HG03135 (cell line): ENCODE results near the gene ADAMTS13.

Source experiments
- ATAC-seq: cut with Tn5 transposase; IDR thresholded peaks from one replicate; pipeline ENCODE4 v1.9.1; 2021; ENCODE audit warnings: mild to moderate bottlenecking, moderate library complexity; ENCODE audit not compliant: unreplicated experiment

ADAMTS13 gene

DNA sequence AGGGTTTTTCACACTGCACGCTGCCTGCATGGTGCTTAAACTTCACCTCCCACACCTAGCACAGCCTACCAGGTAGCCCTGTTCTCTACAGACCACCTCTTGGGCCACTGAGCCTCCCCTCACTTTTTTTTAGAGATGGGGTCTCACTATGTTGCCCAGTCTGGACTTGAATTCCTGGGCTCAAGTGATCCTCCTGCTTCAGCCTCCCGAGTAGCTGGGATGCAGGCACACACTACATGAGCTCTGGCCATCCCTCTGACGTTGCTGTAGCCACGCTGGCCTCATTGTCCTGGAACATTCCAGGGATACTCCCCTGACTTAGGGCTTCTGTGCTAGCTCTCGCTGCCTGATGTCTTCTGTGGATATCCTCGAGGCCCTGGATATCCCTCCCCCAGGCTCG is 30.4 kb downstream of the ADAMTS13 start:
- no peak for ATAC-seq

- no peak for ATAC-seq
Measured at GRCh38 chr9:133453651-133454050, 31.5 kb downstream of the ADAMTS13 start.

DNA sequence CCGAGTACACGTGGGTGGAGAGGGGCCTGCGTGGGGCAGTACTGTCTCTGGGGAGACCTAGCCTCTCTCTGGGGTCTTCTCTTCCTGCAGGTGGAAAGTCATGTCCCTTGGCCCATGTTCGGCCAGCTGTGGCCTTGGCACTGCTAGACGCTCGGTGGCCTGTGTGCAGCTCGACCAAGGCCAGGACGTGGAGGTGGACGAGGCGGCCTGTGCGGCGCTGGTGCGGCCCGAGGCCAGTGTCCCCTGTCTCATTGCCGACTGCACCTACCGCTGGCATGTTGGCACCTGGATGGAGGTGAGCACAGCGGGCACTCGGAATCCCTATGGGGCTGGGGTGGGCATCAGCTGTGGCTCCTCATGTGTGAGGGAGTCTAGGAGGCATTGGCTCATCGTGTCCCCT is 32.2 kb downstream of the ADAMTS13 start:
- no peak for ATAC-seq

DNA sequence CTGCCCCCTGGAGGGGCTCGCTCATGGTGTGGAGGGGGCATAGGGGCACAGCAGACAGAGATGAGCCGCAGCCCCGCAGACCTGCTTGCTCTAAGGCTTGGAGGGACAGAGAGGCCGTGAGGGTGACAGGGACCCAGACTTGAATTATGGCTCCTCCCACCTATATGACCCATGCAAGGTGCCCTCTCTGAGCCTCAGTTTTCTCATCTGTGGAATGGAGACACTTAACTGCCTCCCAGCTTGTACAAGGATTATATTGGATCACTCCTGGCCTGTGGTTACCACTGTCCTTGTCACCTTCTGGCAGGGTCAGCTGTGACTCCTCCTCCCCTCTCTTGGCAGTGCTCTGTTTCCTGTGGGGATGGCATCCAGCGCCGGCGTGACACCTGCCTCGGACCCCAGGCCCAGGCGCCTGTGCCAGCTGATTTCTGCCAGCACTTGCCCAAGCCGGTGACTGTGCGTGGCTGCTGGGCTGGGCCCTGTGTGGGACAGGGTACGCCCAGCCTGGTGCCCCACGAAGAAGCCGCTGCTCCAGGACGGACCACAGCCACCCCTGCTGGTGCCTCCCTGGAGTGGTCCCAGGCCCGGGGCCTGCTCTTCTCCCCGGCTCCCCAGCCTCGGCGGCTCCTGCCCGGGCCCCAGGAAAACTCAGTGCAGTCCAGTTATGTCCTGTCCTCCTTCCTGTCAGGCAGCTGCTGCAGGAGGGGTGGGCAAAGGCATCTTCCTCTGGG is 32.9 kb downstream of the ADAMTS13 start:
- no peak for ATAC-seq

- ATAC-seq = no peak
Measured at GRCh38 chr9:133455936-133456335, 33.8 kb downstream of the ADAMTS13 start.

DNA sequence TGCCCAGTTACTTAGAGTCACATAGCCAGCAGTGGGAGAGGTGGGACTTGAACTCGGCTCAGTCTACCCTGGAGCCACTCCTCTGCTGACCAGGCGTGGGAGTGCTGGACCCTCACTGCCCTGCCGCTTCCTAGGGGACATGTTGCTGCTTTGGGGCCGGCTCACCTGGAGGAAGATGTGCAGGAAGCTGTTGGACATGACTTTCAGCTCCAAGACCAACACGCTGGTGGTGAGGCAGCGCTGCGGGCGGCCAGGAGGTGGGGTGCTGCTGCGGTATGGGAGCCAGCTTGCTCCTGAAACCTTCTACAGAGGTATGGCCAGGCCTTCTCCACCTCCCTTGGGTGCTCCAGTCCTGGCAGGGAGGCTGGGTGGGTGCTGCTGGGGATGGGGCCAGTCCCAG is 34.2 kb downstream of the ADAMTS13 start:
- ATAC-seq = no peak

DNA sequence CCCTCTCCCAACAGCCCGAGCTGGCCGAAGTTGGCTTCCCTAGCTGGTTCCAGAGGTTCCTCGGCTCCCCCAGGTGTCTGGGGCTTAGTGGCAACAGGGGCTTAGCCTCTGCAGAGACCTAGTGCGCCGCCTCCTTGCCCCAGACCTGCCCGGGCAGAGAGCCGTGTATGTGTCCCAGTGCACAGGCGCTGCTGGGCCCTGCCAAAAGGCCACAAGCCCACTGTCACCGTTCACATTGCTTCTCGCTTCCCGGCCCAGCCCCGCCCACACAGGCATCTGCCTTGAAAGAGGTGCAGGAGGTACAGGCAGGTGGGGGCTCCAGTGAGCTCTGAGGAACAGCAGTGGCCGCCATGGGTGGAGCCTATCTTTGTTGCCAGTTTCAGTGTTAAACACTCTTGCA is 35.1 kb downstream of the ADAMTS13 start:
- no peak for ATAC-seq

DNA sequence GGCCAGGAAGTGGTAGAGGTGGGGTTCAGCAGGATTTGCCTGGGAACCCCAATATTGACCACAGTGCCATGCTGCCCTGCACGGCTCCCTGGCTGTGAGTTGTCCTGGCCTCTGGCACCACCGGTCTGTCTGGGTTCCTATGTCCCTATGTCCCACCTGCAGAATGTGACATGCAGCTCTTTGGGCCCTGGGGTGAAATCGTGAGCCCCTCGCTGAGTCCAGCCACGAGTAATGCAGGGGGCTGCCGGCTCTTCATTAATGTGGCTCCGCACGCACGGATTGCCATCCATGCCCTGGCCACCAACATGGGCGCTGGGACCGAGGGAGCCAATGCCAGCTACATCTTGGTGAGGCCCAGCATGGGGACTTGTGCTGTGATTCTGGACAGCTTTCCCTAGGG is 35.6 kb downstream of the ADAMTS13 start:
- no peak for ATAC-seq

- ATAC-seq = no peak
Measured at GRCh38 chr9:133458643-133459312, 36.6 kb downstream of the ADAMTS13 start.

- ATAC-seq = peak; percentile 64
Measured at GRCh38 chr9:133459476-133460404, 37.6 kb downstream of the ADAMTS13 start, which contains the start of gene CACFD1. CACFD1 (plus strand) TSS chr9:133459978; CDS start chr9:133460067, 89 bp downstream.

- ATAC-seq = peak; percentile 23
Measured at GRCh38 chr9:133460405-133461175, 38.4 kb downstream of the ADAMTS13 start.

- ATAC-seq = no peak
Measured at GRCh38 chr9:133461975-133462374, 39.8 kb downstream of the ADAMTS13 start.

DNA sequence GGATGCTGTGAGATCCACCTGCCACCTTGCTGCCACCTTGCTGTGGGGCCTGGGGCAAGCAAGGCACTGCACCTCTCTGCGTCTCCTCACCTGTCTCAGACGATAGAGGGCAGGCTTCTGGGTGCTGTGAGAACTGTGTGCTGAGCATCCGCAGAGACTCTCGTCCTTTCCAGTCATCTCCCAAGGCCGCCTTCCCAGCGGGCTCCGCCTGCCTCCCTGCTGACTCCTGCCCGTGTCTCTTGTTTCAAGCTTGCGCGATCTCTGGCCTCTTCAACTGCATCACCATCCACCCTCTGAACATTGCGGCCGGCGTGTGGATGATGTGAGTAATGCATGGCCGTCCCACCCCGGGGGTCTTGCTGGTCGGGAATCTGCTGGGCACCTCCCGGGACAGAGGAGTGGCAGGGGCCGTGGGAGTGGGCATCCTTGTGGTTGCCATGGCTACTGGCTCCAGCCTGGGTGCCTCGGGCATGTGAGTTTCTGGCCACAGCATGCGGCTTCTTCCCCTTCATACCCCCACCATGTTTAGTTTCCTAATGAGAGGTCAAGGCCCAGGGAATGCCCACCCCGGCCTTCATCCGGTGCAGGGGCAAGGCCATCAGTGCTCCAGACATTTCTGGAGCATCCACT is 41.2 kb downstream of the ADAMTS13 start:
- ATAC-seq = no peak

GRCh38 chr9:133463864-133464615 is 41.9 kb downstream of the ADAMTS13 start:
- ATAC-seq = no peak

- ATAC-seq = no peak
Measured at GRCh38 chr9:133464638-133465037, 42.5 kb downstream of the ADAMTS13 start.

GRCh38 chr9:133465984-133466383 is 43.8 kb downstream of the ADAMTS13 start:
- no peak for ATAC-seq

GRCh38 chr9:133467101-133467500 is 44.9 kb downstream of the ADAMTS13 start:
- ATAC-seq = no peak

- no peak for ATAC-seq
Measured at GRCh38 chr9:133468374-133468773, 46.2 kb downstream of the ADAMTS13 start.

DNA sequence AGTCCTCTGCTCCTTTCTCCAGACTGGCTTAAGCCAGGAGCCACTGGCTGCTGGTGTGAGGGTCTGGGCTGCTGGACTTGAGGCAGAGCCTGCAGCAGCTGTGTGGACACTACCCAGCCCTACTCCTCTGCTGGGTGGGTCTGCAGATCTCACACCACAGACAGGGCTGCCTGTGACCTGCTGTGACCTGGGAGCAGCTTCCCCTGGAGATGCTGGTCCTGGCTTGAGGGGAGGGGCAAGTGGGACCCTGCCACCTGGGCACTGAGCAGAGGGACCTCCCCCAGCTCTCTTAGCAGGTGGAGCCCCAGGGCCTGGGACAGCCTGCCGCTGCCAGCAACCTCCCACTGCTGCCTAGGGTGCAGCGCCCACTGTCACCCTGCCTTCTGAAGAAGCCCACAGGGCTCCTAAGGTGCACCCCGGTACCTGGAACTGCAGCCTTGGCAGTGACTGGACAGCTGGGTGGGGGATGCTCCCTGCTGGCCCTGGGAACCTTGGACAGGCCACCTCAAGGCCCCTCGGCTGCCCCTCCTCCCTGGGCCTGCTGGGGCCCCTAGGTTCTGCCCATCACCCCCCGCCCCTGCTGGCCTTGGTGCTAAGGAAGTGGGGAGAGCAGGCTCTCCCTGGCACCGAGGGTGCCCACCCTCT is 46.7 kb downstream of the ADAMTS13 start:
- no peak for ATAC-seq
